Liver (tissue), 9 donors: ENCODE results near the gene LPP. TPM values are rescaled to one million over a fixed set of nuclear protein-coding genes. Genes with fewer than 3 reads are reported as not detected.

Experiments
- DNase-seq: peaks from one replicate; pipeline ENCODE4 v3.0.0-alpha.2; 2017; ENCODE audit warnings: low spot score
- H3K27ac ChIP-seq, 2 donors: one replicate each; pipeline ENCODE4 v1.7.0; 2013; ENCODE audit warnings: inconsistent platforms in 2 of 2, low read length in 2 of 2, control low read depth in 1 of 2, low read depth in 1 of 2, mild to moderate bottlenecking in 1 of 2
- H3K27me3 ChIP-seq, 4 donors: one replicate each; pipeline versions ENCODE4 v1.6.1 to v1.7.0; 2013; ENCODE audit warnings: low read length in 3 of 4, inconsistent platforms in 1 of 4, mild to moderate bottlenecking in 1 of 4, moderate library complexity in 1 of 4; ENCODE audit not compliant: control insufficient read depth in 4 of 4, insufficient read depth in 4 of 4
- H3K36me3 ChIP-seq, 4 donors: one replicate each; pipeline versions ENCODE4 v1.6.1 to v1.7.0; 2013; ENCODE audit warnings: low read length in 3 of 4, mild to moderate bottlenecking in 3 of 4, low read depth in 1 of 4, moderate library complexity in 1 of 4; ENCODE audit not compliant: control insufficient read depth in 4 of 4, insufficient read depth in 3 of 4
- H3K4me1 ChIP-seq, 4 donors: one replicate each; pipeline versions ENCODE4 v1.6.1 to v1.7.0; 2013; ENCODE audit warnings: low read length in 3 of 4, mild to moderate bottlenecking in 3 of 4, moderate library complexity in 1 of 4; ENCODE audit not compliant: control insufficient read depth in 4 of 4, insufficient read depth in 4 of 4
- H3K4me3 ChIP-seq, 3 donors: one replicate each; pipeline versions ENCODE4 v1.6.1 to v1.7.0; 2013; ENCODE audit warnings: low read length in 3 of 3, control low read depth in 1 of 3, low read depth in 1 of 3, mild to moderate bottlenecking in 1 of 3
- H3K9ac ChIP-seq, 2 donors: one replicate each; pipeline ENCODE4 v1.7.0; 2013; ENCODE audit warnings: low read length in 2 of 2, mild to moderate bottlenecking in 2 of 2, moderate library complexity in 2 of 2, control low read depth in 1 of 2, low read depth in 1 of 2
- H3K9me3 ChIP-seq, 4 donors: one replicate each; pipeline versions ENCODE4 v1.6.1 to v1.7.0; 2013; ENCODE audit warnings: low read length in 3 of 4; ENCODE audit not compliant: control insufficient read depth in 4 of 4
- ATF3 ChIP-seq: IDR thresholded peaks from 2 replicates; pipeline ENCODE4 v1.6.1; 2016; ENCODE audit warnings: antibody characterized with exemption
- CTCF ChIP-seq: fragments of 150-350 bp; IDR thresholded peaks from 2 replicates; pipeline ENCODE4 v1.5.1; 2017; ENCODE audit warnings: improper control_type of control experiment, low read depth, low read length; ENCODE audit not compliant: missing input control
- EGR1 ChIP-seq, 2 donors: IDR thresholded peaks; 2 replicates each; pipeline ENCODE4 v1.6.1; 2016 to 2018; ENCODE audit warnings: antibody characterized with exemption in 2 of 2, low read depth in 2 of 2
- FOXA1 ChIP-seq: IDR thresholded peaks from 2 replicates; pipeline ENCODE4 v1.6.1; 2016; ENCODE audit warnings: antibody characterized with exemption
- FOXA2 ChIP-seq: IDR thresholded peaks from 2 replicates; pipeline ENCODE4 v1.6.1; 2016; ENCODE audit warnings: antibody characterized with exemption
- GABPA ChIP-seq, 2 donors: IDR thresholded peaks in 1 of 2; conservative IDR thresholded peaks in 1 of 2; 2 replicates each; pipeline ENCODE4 v1.6.1; 2016; ENCODE audit warnings: antibody characterized with exemption in 2 of 2, mild to moderate bottlenecking in 1 of 2, moderate library complexity in 1 of 2
- HNF4A ChIP-seq, 2 donors: conservative IDR thresholded peaks; 2 replicates each; pipeline ENCODE4 v1.6.1; 2016; ENCODE audit warnings: antibody characterized with exemption in 2 of 2, mild to moderate bottlenecking in 2 of 2
- HNF4G ChIP-seq: IDR thresholded peaks from 2 replicates; pipeline ENCODE4 v1.6.1; 2016; ENCODE audit warnings: antibody characterized with exemption
- JUND ChIP-seq, 2 donors: IDR thresholded peaks; 2 replicates each; pipeline ENCODE4 v1.6.1; 2016; ENCODE audit warnings: antibody characterized with exemption in 2 of 2
- NR2F2 ChIP-seq: IDR thresholded peaks from 2 replicates; pipeline ENCODE4 v1.6.1; 2016; ENCODE audit warnings: antibody characterized with exemption
- RAD21 ChIP-seq, 2 donors: IDR thresholded peaks; 2 replicates each; pipeline ENCODE4 v1.6.1; 2016; ENCODE audit warnings: antibody characterized with exemption in 2 of 2, mild to moderate bottlenecking in 2 of 2
- RXRA ChIP-seq, 2 donors: IDR thresholded peaks; 2 replicates each; pipeline ENCODE4 v1.6.1; 2017 to 2018; ENCODE audit warnings: antibody characterized with exemption in 2 of 2, mild to moderate bottlenecking in 1 of 2
- SP1 ChIP-seq: IDR thresholded peaks from 2 replicates; pipeline ENCODE4 v1.6.1; 2018; ENCODE audit warnings: antibody characterized with exemption, mild to moderate bottlenecking
- TAF1 ChIP-seq: conservative IDR thresholded peaks from 2 replicates; pipeline ENCODE4 v1.6.1; 2016; ENCODE audit warnings: antibody characterized with exemption, mild to moderate bottlenecking
- YY1 ChIP-seq: IDR thresholded peaks from 2 replicates; pipeline ENCODE4 v1.6.1; 2016; ENCODE audit warnings: antibody characterized with exemption, mild to moderate bottlenecking
- WGBS: extraction: QIAGEN DNeasy Blood & Tissue Kit; methylation state at CpG from one replicate; pipeline ENCODE4 v1.1.7; 2013; 5-methylcytosine and 5-hydroxymethylcytosine counted together
- polyA plus RNA-seq, 2 donors: library from polyadenylated mRNA; stranded (reverse) in 1 of 2; unstranded in 1 of 2; fragments of 200-250 nt in 1 of 2; fragments of >200 nt in 1 of 2; fragmentation: Nextera tagmentation in 1 of 2; extraction: Ambion mirVana in 1 of 2; gene quantifications; one replicate each; pipeline versions ENCODE4 v1.2.1 to v1.2.3, GENCODE V29; 2013 to 2015
- total RNA-seq, 2 donors: library from RNA; depleted of rRNA; stranded (reverse); fragments of >200 nt; gene quantifications; one replicate each; pipeline ENCODE4 v1.2.3, GENCODE V29; 2014
- TF ChIP-seq, protein P1 (sequence below): IDR thresholded peaks from 2 replicates; pipeline ENCODE4 v1.6.1; 2016; ENCODE audit warnings: antibody characterized with exemption, mild to moderate bottlenecking
- TF ChIP-seq, protein P2 (sequence below): IDR thresholded peaks from 2 replicates; pipeline ENCODE4 v1.6.1; 2016; ENCODE audit warnings: antibody characterized with exemption
- TF ChIP-seq, protein P3 (sequence below): IDR thresholded peaks from 2 replicates; pipeline ENCODE4 v1.6.1; 2016; ENCODE audit warnings: antibody characterized with exemption
- donor health status: healthy.
- donor health status: healthy.
- donor health status: healthy.
- donor health status: healthy.
- donor health status: healthy.

Gene LPP
- total and polyA plus RNA-seq, 4 donors, result 3.3 to 53.7 (median 28.2) TPM

GRCh38 chr3:188832146-188832545 is 678.2 kb downstream of the LPP start (continued):
- no peak for TF ChIP-seq FOXA1
- no peak for TF ChIP-seq ATF3
- TF ChIP-seq GABPA (IDR thresholded peaks at IDR 0.05 in 1 of 2, conservative IDR thresholded peaks at IDR 0.05 in 1 of 2), result no peak
- TF ChIP-seq EGR1 (IDR thresholded peaks at IDR 0.05; ENCODE audit: low read depth in 2 of 2), result no peak
- TF ChIP-seq HNF4G, result no peak
- no peak for TF ChIP-seq FOXA2

GRCh38 chr3:188832961-188833721 is 679.2 kb downstream of the LPP start:
- no peak overlapping the region for H3K27ac ChIP-seq
- peaks cover 0 to 8% (median 3%) of the 10 kb centered on the region in 4 donors for H3K4me1 ChIP-seq
- WGBS, result 81% methylated on average over 5 of the region's 5 CpGs
- H3K4me3 ChIP-seq, result no peak overlapping the region
- H3K9ac ChIP-seq, result no peak overlapping the region
- no peak for TF ChIP-seq TAF1
- TF ChIP-seq, protein P1, sequence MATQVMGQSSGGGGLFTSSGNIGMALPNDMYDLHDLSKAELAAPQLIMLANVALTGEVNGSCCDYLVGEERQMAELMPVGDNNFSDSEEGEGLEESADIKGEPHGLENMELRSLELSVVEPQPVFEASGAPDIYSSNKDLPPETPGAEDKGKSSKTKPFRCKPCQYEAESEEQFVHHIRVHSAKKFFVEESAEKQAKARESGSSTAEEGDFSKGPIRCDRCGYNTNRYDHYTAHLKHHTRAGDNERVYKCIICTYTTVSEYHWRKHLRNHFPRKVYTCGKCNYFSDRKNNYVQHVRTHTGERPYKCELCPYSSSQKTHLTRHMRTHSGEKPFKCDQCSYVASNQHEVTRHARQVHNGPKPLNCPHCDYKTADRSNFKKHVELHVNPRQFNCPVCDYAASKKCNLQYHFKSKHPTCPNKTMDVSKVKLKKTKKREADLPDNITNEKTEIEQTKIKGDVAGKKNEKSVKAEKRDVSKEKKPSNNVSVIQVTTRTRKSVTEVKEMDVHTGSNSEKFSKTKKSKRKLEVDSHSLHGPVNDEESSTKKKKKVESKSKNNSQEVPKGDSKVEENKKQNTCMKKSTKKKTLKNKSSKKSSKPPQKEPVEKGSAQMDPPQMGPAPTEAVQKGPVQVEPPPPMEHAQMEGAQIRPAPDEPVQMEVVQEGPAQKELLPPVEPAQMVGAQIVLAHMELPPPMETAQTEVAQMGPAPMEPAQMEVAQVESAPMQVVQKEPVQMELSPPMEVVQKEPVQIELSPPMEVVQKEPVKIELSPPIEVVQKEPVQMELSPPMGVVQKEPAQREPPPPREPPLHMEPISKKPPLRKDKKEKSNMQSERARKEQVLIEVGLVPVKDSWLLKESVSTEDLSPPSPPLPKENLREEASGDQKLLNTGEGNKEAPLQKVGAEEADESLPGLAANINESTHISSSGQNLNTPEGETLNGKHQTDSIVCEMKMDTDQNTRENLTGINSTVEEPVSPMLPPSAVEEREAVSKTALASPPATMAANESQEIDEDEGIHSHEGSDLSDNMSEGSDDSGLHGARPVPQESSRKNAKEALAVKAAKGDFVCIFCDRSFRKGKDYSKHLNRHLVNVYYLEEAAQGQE, result no peak
- TF ChIP-seq NR2F2, result no peak
- no peak for TF ChIP-seq YY1
- TF ChIP-seq RAD21 (IDR thresholded peaks at IDR 0.05), result no peak
- no peak for TF ChIP-seq HNF4G
- no peak for TF ChIP-seq CTCF
- TF ChIP-seq, protein P2, sequence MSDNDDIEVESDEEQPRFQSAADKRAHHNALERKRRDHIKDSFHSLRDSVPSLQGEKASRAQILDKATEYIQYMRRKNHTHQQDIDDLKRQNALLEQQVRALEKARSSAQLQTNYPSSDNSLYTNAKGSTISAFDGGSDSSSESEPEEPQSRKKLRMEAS, result no peak
- no peak for TF ChIP-seq JUND (IDR thresholded peaks at IDR 0.05)
- no peak for TF ChIP-seq ATF3
- no peak for TF ChIP-seq FOXA1
- TF ChIP-seq RXRA (IDR thresholded peaks at IDR 0.05), result no peak
- no peak for TF ChIP-seq GABPA (IDR thresholded peaks at IDR 0.05 in 1 of 2, conservative IDR thresholded peaks at IDR 0.05 in 1 of 2)
- TF ChIP-seq, protein P3, sequence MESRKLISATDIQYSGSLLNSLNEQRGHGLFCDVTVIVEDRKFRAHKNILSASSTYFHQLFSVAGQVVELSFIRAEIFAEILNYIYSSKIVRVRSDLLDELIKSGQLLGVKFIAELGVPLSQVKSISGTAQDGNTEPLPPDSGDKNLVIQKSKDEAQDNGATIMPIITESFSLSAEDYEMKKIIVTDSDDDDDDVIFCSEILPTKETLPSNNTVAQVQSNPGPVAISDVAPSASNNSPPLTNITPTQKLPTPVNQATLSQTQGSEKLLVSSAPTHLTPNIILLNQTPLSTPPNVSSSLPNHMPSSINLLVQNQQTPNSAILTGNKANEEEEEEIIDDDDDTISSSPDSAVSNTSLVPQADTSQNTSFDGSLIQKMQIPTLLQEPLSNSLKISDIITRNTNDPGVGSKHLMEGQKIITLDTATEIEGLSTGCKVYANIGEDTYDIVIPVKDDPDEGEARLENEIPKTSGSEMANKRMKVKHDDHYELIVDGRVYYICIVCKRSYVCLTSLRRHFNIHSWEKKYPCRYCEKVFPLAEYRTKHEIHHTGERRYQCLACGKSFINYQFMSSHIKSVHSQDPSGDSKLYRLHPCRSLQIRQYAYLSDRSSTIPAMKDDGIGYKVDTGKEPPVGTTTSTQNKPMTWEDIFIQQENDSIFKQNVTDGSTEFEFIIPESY, result no peak
- no peak for TF ChIP-seq SP1
- no peak for TF ChIP-seq EGR1 (IDR thresholded peaks at IDR 0.05; ENCODE audit: low read depth in 2 of 2)
- TF ChIP-seq HNF4A (conservative IDR thresholded peaks at IDR 0.05), result no peak
- no peaks in the 10 kb centered on the region for H3K36me3 ChIP-seq
- H3K9me3 ChIP-seq, result no peaks in the 10 kb centered on the region
- DNase-seq, result no peak
- H3K27me3 ChIP-seq, result no peaks in the 10 kb centered on the region
